ENCODE measurements around the gene EXPH5. TPM values are rescaled to one million over a fixed set of nuclear protein-coding genes. Genes with fewer than 3 reads are reported as not detected.

Gene EXPH5
- total RNA-seq, 1 donor from 2014 or later = 32.8 TPM

DNA sequence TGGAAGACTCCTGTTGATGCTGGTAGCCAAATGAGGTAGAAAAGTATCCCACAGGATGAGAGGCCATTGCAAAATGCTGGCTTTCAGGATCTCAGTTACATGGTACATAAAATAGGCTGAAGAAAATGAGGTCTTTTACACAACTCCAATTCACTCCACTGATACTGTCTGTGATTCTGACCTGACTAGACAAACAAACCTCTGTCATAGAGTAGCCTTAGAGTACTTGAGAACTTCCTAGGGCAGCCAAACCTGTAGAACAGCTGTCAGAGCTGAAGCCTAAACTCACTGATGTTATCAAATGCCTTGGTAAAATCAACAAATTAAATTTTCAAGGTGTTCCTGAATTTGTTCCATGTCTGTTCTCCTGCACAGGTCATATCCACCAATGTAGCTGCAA is 69.1 kb downstream of the EXPH5 start:
- Mint-ChIP-seq H3K36me3 (ENCODE audit: insufficient read depth) (peaks cover 29% of the 10 kb centered on the region), H3K9me3 (ENCODE audit: low read depth) (no peaks in the 10 kb centered on the region), H3K4me1 (ENCODE audit: low read depth) (peaks cover 2% of the 10 kb centered on the region), H3K27me3 (no peaks in the 10 kb centered on the region), H3K4me3 (ENCODE audit: low read depth) (no peak overlapping the region), H3K27ac (no peak overlapping the region)
- TF ChIP-seq, protein P1, sequence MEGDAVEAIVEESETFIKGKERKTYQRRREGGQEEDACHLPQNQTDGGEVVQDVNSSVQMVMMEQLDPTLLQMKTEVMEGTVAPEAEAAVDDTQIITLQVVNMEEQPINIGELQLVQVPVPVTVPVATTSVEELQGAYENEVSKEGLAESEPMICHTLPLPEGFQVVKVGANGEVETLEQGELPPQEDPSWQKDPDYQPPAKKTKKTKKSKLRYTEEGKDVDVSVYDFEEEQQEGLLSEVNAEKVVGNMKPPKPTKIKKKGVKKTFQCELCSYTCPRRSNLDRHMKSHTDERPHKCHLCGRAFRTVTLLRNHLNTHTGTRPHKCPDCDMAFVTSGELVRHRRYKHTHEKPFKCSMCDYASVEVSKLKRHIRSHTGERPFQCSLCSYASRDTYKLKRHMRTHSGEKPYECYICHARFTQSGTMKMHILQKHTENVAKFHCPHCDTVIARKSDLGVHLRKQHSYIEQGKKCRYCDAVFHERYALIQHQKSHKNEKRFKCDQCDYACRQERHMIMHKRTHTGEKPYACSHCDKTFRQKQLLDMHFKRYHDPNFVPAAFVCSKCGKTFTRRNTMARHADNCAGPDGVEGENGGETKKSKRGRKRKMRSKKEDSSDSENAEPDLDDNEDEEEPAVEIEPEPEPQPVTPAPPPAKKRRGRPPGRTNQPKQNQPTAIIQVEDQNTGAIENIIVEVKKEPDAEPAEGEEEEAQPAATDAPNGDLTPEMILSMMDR (IDR thresholded peaks at IDR 0.05; ENCODE audit: unreplicated experiment) = no peak
- DNase-seq (ENCODE audit: low spot score, unreplicated experiment) = no peak

DNA sequence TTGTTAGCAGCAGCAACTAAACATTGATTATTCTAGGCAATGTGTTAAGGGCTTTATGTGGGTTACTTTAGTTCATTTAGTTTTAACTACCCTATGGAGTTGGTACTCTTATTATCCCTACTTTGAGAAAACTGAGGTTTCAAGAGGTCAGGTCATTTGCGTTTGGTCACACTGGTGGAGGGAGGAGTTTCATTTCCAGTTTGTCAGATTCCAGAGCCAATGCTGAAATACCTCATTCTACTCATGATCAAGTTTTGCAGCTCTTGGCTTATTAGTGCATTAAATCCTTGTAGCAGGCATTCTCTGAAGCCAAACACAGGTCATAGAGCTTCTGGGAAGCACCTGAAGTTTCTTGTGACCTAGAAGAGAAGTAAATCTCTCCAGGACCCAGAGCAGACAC is 71.2 kb downstream of the EXPH5 start:
- no peaks in the 10 kb centered on the region for H3K27me3 Mint-ChIP-seq
- H3K4me1 Mint-ChIP-seq (ENCODE audit: low read depth) = peaks cover 2% of the 10 kb centered on the region
- H3K9me3 Mint-ChIP-seq (ENCODE audit: low read depth) = no peaks in the 10 kb centered on the region
- peaks cover 24% of the 10 kb centered on the region for H3K36me3 Mint-ChIP-seq (ENCODE audit: insufficient read depth)
- no peak for DNase-seq (ENCODE audit: low spot score, unreplicated experiment)
- H3K27ac Mint-ChIP-seq = no peak overlapping the region
- TF ChIP-seq, protein P1 (IDR thresholded peaks at IDR 0.05; ENCODE audit: unreplicated experiment) = no peak
- H3K4me3 Mint-ChIP-seq (ENCODE audit: low read depth) = no peak overlapping the region

DNA sequence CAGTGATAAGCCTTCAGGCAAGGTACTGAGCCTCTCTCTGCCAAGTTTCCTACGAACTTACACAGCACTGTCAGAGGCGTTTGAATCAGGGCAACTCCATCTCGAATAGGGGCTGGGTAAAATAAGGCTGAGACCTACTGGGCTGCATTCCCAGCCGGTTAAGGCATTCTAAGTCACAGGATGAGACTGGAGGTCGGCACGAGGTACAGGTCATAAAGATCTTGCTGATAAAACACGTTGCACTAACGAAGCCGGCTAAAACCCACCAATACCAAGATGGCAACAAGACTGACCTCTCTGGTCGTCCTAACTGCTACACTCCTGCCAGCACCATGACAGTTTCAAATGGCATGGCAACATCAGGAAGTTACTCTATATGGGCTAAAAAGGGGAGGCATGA is 75.0 kb downstream of the EXPH5 start:
- peaks cover 5% of the 10 kb centered on the region for H3K9me3 Mint-ChIP-seq (ENCODE audit: low read depth)
- H3K27ac Mint-ChIP-seq = no peak overlapping the region
- DNase-seq (ENCODE audit: low spot score, unreplicated experiment) = no peak
- TF ChIP-seq, protein P1 (IDR thresholded peaks at IDR 0.05; ENCODE audit: unreplicated experiment) = no peak
- H3K36me3 Mint-ChIP-seq (ENCODE audit: insufficient read depth) = peaks cover 33% of the 10 kb centered on the region
- no peaks in the 10 kb centered on the region for H3K4me1 Mint-ChIP-seq (ENCODE audit: low read depth)
- H3K27me3 Mint-ChIP-seq = no peaks in the 10 kb centered on the region
- H3K4me3 Mint-ChIP-seq (ENCODE audit: low read depth) = no peak overlapping the region

DNA sequence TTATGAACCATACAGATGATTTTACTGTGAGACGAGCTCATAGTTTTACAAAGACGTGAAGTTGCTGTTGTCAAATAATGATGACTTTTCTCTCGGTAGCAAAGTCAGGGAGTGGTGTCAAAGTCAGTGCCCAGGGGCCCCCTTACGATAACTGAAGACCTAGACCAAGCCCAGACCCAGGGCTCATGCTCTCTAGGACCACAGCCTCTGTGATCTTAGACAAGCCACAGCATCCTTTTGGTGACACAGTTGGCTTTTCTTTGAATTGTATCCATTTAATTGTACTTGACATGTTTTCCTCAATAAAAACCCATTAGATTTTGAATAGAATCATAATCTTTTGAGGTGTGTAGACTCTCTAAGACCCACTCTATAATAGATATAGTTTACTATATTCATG is 77.4 kb downstream of the EXPH5 start:
- H3K27me3 Mint-ChIP-seq = no peaks in the 10 kb centered on the region
- H3K9me3 Mint-ChIP-seq (ENCODE audit: low read depth) = peaks cover 5% of the 10 kb centered on the region
- H3K4me1 Mint-ChIP-seq (ENCODE audit: low read depth) = no peaks in the 10 kb centered on the region
- no peak overlapping the region for H3K4me3 Mint-ChIP-seq (ENCODE audit: low read depth)
- no peak overlapping the region for H3K27ac Mint-ChIP-seq
- DNase-seq (ENCODE audit: low spot score, unreplicated experiment) = no peak
- H3K36me3 Mint-ChIP-seq (ENCODE audit: insufficient read depth) = peaks cover 50% of the 10 kb centered on the region
- TF ChIP-seq, protein P1 (IDR thresholded peaks at IDR 0.05; ENCODE audit: unreplicated experiment) = no peak

DNA sequence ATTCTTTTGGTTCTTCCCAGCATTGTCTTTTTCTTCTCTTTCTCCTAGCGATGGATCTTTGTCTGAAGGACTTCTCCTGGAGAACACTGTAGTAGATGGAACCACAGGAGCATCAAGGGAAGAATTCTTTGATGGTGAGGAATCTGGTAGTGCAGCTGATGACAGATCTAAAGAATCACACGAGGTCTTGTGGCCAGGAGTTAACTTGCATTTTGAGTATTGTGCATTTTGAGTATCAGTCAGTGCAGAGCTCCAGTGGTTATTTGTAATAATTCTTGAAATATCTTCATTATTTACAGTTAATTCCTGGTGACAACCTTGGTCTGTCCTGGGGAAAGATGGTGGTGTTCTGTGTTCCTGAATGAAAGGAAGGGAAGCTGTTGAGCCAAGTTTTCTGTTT is 80.9 kb downstream of the EXPH5 start:
- no peaks in the 10 kb centered on the region for H3K4me1 Mint-ChIP-seq (ENCODE audit: low read depth)
- no peak overlapping the region for H3K4me3 Mint-ChIP-seq (ENCODE audit: low read depth)
- no peak overlapping the region for H3K27ac Mint-ChIP-seq
- peaks cover 66% of the 10 kb centered on the region for H3K36me3 Mint-ChIP-seq (ENCODE audit: insufficient read depth)
- no peaks in the 10 kb centered on the region for H3K27me3 Mint-ChIP-seq
- no peak for DNase-seq (ENCODE audit: low spot score, unreplicated experiment)
- TF ChIP-seq, protein P1 (IDR thresholded peaks at IDR 0.05; ENCODE audit: unreplicated experiment) = no peak
- H3K9me3 Mint-ChIP-seq (ENCODE audit: low read depth) = peaks cover 5% of the 10 kb centered on the region
